H1 (cell line): Measurements from ENCODE around the gene LRRC25. TPM values are rescaled to one million over a fixed set of nuclear protein-coding genes. Genes with fewer than 3 reads are reported as not detected.

Experiments
- CEBPB ChIP-seq: IDR thresholded peaks from 2 replicates; pipeline ENCODE4 v1.6.1; 2012; ENCODE audit warnings: low read depth, low read length
- TAF1 ChIP-seq: IDR thresholded peaks from 2 replicates; pipeline ENCODE4 v1.6.1; 2011; ENCODE audit warnings: mild to moderate bottlenecking, low read depth, low read length
- polyA plus RNA-seq, 7 experiments: library from polyadenylated mRNA; depleted of rRNA in 3 of 7; stranded (reverse) in 5 of 7; unstranded in 2 of 7; fragments of >200 nt in 5 of 7; fragments of 200-250 nt in 2 of 7; gene quantifications; 1 replicate in 5 of 7; 2 replicates in 1 of 7; 4 replicates in 1 of 7; pipeline versions ENCODE4 v1.2.1 to v1.2.3, GENCODE V29; 2011 to 2013; ENCODE audit warnings: missing spikeins in 2 of 7, mixed read lengths in 2 of 7
- total RNA-seq: library from RNA; stranded (reverse); fragmentation: NEBNext Ultra II Directional; extraction: Animal tissue kit (Norgen Biotek cat#: 25700); gene quantifications from 2 replicates; pipeline ENCODE4 v1.2.1, GENCODE V29; 2021

Gene LRRC25
- total and polyA plus RNA-seq, 2 of the 8 experiments (the other 6 are each of a cell fraction or from before 2014, with no cell fraction given), result 0.20 to 0.41 TPM

- TF ChIP-seq CEBPB, result no peak
- TF ChIP-seq TAF1, result no peak
Observed at GRCh38 chr19:18435178-18435841, 37.9 kb upstream of the LRRC25 start (continued).
